Neural cell (in vitro differentiated cells): ENCODE results near the gene TENM3.

ENCODE experiments used
- CTCF ChIP-seq: fragments of 450-650 bp; IDR thresholded peaks from 2 replicates; pipeline ENCODE4 v1.5.1; 2014; ENCODE audit warnings: antibody characterized with exemption, mild to moderate bottlenecking, moderate library complexity; ENCODE audit not compliant: poor library complexity, severe bottlenecking
- EP300 ChIP-seq: fragments of 450-650 bp; conservative IDR thresholded peaks from 2 replicates; pipeline ENCODE4 v1.6.1; 2014; ENCODE audit warnings: antibody characterized with exemption, mild to moderate bottlenecking, moderate library complexity; ENCODE audit not compliant: poor library complexity, severe bottlenecking
- EZH2 ChIP-seq: fragments of 200-600, 300-800 bp; shearing (Covaris generic), sonication (generic); IDR thresholded peaks from 2 replicates; pipeline ENCODE4 v1.6.1; 2014; ENCODE audit warnings: antibody characterized with exemption, low read length, borderline replicate concordance, mild to moderate bottlenecking; ENCODE audit not compliant: insufficient read depth, poor library complexity, severe bottlenecking
- MXI1 ChIP-seq: fragments of 450-650 bp; conservative IDR thresholded peaks from 2 replicates; pipeline ENCODE4 v1.6.1; 2014; ENCODE audit warnings: antibody characterized with exemption, mild to moderate bottlenecking; ENCODE audit not compliant: poor library complexity, severe bottlenecking
- POLR2AphosphoS5 ChIP-seq: IDR thresholded peaks from 2 replicates; pipeline ENCODE4 v1.6.1; 2012
- RAD21 ChIP-seq: fragments of 450-650 bp; conservative IDR thresholded peaks from 2 replicates; pipeline ENCODE4 v1.6.1; 2014; ENCODE audit warnings: antibody characterized with exemption, mild to moderate bottlenecking, moderate library complexity
- SMC3 ChIP-seq: fragments of 450-650 bp; conservative IDR thresholded peaks from 2 replicates; pipeline ENCODE4 v1.6.1; 2014; ENCODE audit warnings: antibody characterized with exemption, mild to moderate bottlenecking, moderate library complexity; ENCODE audit not compliant: poor library complexity
- TAF1 ChIP-seq: IDR thresholded peaks from 2 replicates; pipeline ENCODE4 v1.6.1; 2012; ENCODE audit warnings: low read depth

- no peak for TF ChIP-seq CTCF
- TF ChIP-seq EZH2 = no peak
- TF ChIP-seq SMC3 = no peak
- no peak for TF ChIP-seq MXI1
- TF ChIP-seq POLR2AphosphoS5 = no peak
- TF ChIP-seq RAD21 = no peak
- TF ChIP-seq EP300 = no peak
- TF ChIP-seq TAF1 = no peak
These were observed 565.6 kb downstream of the TENM3 start for GRCh38 chr4:182808673-182809416.
